SK-N-SH (cell line): Measurements from ENCODE around the gene TGFBR3. TPM values are rescaled to one million over a fixed set of nuclear protein-coding genes. Genes with fewer than 3 reads are reported as not detected.

Source experiments
- CTCF ChIA-PET: fragments of 300-600, 350-600 bp; formaldehyde crosslinking; extraction: SDS; loops from one replicate; lab custom pipeline; 2021; lab: Yijun Ruan, JAX
- POLR2A ChIA-PET: fragments of 350-600 bp; sonication (Branson Sonifier 250); formaldehyde crosslinking; extraction: SDS; loops from one replicate; lab custom pipeline; 2020; ENCODE audit warnings: antibody characterized with exemption, inconsistent platforms; lab: Yijun Ruan, JAX
- DNase-seq: peaks from one replicate; pipeline ENCODE4 v3.0.0; 2012
- H2AFZ ChIP-seq: fragments of 200-600 bp; sonication (generic); 2 replicates; pipeline ENCODE4 v1.8.1; 2016; ENCODE audit warnings: antibody characterized with exemption, mild to moderate bottlenecking, low read depth
- H3F3A ChIP-seq: fragments of 200-600 bp; sonication (generic); replicated peaks from 2 replicates; pipeline ENCODE3; 2016; ENCODE audit warnings: antibody characterized with exemption, mild to moderate bottlenecking; ENCODE audit not compliant: insufficient read depth
- H3K27ac ChIP-seq, 2 experiments: fragments of 200-500 bp in 1 of 2; fragments of 200-600 bp in 1 of 2; sonication (Bioruptor generic) in 1 of 2; sonication (generic), shearing (Covaris generic) in 1 of 2; 2 replicates each; pipeline versions ENCODE4 v1.5.1 to v1.6.1; 2014 to 2016; ENCODE audit warnings: low read depth in 2 of 2, inconsistent platforms in 1 of 2, low read length in 1 of 2, mild to moderate bottlenecking in 1 of 2, mixed read lengths in 1 of 2
- H3K27me3 ChIP-seq: fragments of 200-600 bp; sonication (generic), shearing (Covaris generic); 2 replicates; pipeline ENCODE4 v1.6.1; 2016; ENCODE audit warnings: mixed run types; ENCODE audit not compliant: insufficient read depth
- H3K36me3 ChIP-seq, 2 experiments: fragments of 200-500 bp in 1 of 2; fragments of 200-600 bp in 1 of 2; sonication (Bioruptor generic) in 1 of 2; sonication (generic) in 1 of 2; replicated peaks in 1 of 2; 2 replicates each; pipeline versions ENCODE3 to v1.5.1; 2014 to 2016; ENCODE audit warnings: low read length in 1 of 2, mild to moderate bottlenecking in 1 of 2; ENCODE audit not compliant: insufficient read depth in 2 of 2, control insufficient read depth in 1 of 2
- H3K4me1 ChIP-seq, 2 experiments: fragments of 200-500 bp in 1 of 2; fragments of 200-600 bp in 1 of 2; sonication (Bioruptor generic) in 1 of 2; sonication (generic), shearing (Covaris generic) in 1 of 2; 2 replicates each; pipeline versions ENCODE4 v1.5.1 to v1.6.1; 2014 to 2016; ENCODE audit warnings: low read depth in 1 of 2, low read length in 1 of 2, mixed run types in 1 of 2; ENCODE audit not compliant: insufficient read depth in 2 of 2, control insufficient read depth in 1 of 2
- H3K4me2 ChIP-seq: fragments of 200-600 bp; sonication (generic), shearing (Covaris generic); 2 replicates; pipeline ENCODE4 v1.6.1; 2017; ENCODE audit warnings: mixed run types
- H3K4me3 ChIP-seq, 2 experiments: fragments of 200-500 bp in 1 of 2; fragments of 200-600 bp in 1 of 2; sonication (Bioruptor generic) in 1 of 2; sonication (generic), shearing (Covaris generic) in 1 of 2; 2 replicates each; pipeline versions ENCODE4 v1.5.1 to v1.8.1; 2014 to 2016; ENCODE audit warnings: low read depth in 2 of 2, inconsistent platforms in 1 of 2, low read length in 1 of 2, mild to moderate bottlenecking in 1 of 2, mixed read lengths in 1 of 2, moderate library complexity in 1 of 2
- H3K79me2 ChIP-seq: fragments of 200-600 bp; sonication (generic); 2 replicates; pipeline ENCODE4 v1.8.1; 2017; ENCODE audit warnings: mild to moderate bottlenecking; ENCODE audit not compliant: insufficient read depth
- H3K9ac ChIP-seq: fragments of 200-600 bp; sonication (generic); 2 replicates; pipeline ENCODE4 v1.6.1; 2017; ENCODE audit warnings: mixed run types
- H3K9me2 ChIP-seq: fragments of 200-600 bp; sonication (generic); 2 replicates; pipeline ENCODE4 v1.6.1; 2017; ENCODE audit warnings: mixed run types
- H3K9me3 ChIP-seq: fragments of 200-600 bp; sonication (generic); 2 replicates; pipeline ENCODE4 v1.6.1; 2017; ENCODE audit warnings: mixed run types, mild to moderate bottlenecking, moderate library complexity
- H4K20me1 ChIP-seq: fragments of 200-600 bp; sonication (generic); 2 replicates; pipeline ENCODE4 v1.6.1; 2017; ENCODE audit warnings: mild to moderate bottlenecking, mixed run types; ENCODE audit not compliant: insufficient read depth
- CHD2 ChIP-seq: fragments of 150-350 bp; IDR thresholded peaks from 2 replicates; pipeline ENCODE4 v1.6.1; 2018; ENCODE audit warnings: low read length; ENCODE audit not compliant: partially characterized antibody
- EZH2phosphoT487 ChIP-seq: fragments of 200-600 bp; sonication (generic); IDR thresholded peaks from 2 replicates; pipeline ENCODE4 v1.6.1; 2017; ENCODE audit warnings: low read depth, mixed run types, mild to moderate bottlenecking, antibody characterized with exemption, moderate library complexity, borderline replicate concordance
- FOSL2 ChIP-seq: IDR thresholded peaks from 2 replicates; pipeline ENCODE4 v1.4.0; 2012; ENCODE audit warnings: low read depth, mild to moderate bottlenecking, moderate library complexity, borderline replicate concordance
- FOXJ3 ChIP-seq: sonication (generic); formaldehyde crosslinking; IDR thresholded peaks from 2 replicates; pipeline ENCODE4 v1.5.1; 2020; ENCODE audit warnings: mild to moderate bottlenecking, missing genetic modification reagents
- FOXM1 ChIP-seq: IDR thresholded peaks from 2 replicates; pipeline ENCODE4 v1.4.0; 2012; ENCODE audit warnings: low read depth, mild to moderate bottlenecking
- MEF2A ChIP-seq: IDR thresholded peaks from 2 replicates; pipeline ENCODE4 v1.4.0; 2012; ENCODE audit warnings: low read depth, borderline replicate concordance
- NFIC ChIP-seq: IDR thresholded peaks from 2 replicates; pipeline ENCODE4 v1.4.0; 2012; ENCODE audit warnings: borderline replicate concordance
- NRF1 ChIP-seq: IDR thresholded peaks from 2 replicates; pipeline ENCODE4 v1.6.1; 2012; ENCODE audit warnings: low read depth, mild to moderate bottlenecking, low read length
- RAD21 ChIP-seq: IDR thresholded peaks from 2 replicates; pipeline ENCODE4 v1.6.1; 2012; ENCODE audit warnings: mild to moderate bottlenecking, low read length
- RFX5 ChIP-seq: IDR thresholded peaks from 2 replicates; pipeline ENCODE4 v1.6.1; 2012; ENCODE audit warnings: mild to moderate bottlenecking, improper control_type of control experiment, low read length
- SMC3 ChIP-seq: IDR thresholded peaks from 2 replicates; pipeline ENCODE4 v1.6.1; 2012; ENCODE audit warnings: low read depth, low read length, improper control_type of control experiment
- TAF1 ChIP-seq: IDR thresholded peaks from 2 replicates; pipeline ENCODE4 v1.6.1; 2012; ENCODE audit warnings: low read depth, mild to moderate bottlenecking, low read length, moderate library complexity, borderline replicate concordance
- TCF12 ChIP-seq: IDR thresholded peaks from 2 replicates; pipeline ENCODE4 v1.4.0; 2012
- TEAD4 ChIP-seq: IDR thresholded peaks from 2 replicates; pipeline ENCODE4 v1.4.0; 2012; ENCODE audit warnings: mild to moderate bottlenecking, borderline replicate concordance; ENCODE audit not compliant: insufficient read depth
- YY1 ChIP-seq: IDR thresholded peaks from 2 replicates; pipeline ENCODE4 v1.4.0; 2012; ENCODE audit warnings: low read depth, mild to moderate bottlenecking
- WGBS: methylation state at CpG from one replicate; pipeline ENCODE4 v1.1.6; 2017; ENCODE audit warnings: low lambda C conversion rate; 5-methylcytosine and 5-hydroxymethylcytosine counted together
- polyA plus RNA-seq, 3 experiments: library from polyadenylated mRNA; depleted of rRNA; stranded (reverse); fragments of >200 nt; gene quantifications; 2 replicates each; pipeline ENCODE4 v1.2.3, GENCODE V29; 2012
- TF ChIP-seq, protein P1 (sequence below): fragments of 150-350 bp; IDR thresholded peaks from 2 replicates; pipeline ENCODE4 v1.6.1; 2016; ENCODE audit warnings: mild to moderate bottlenecking, low read depth, low read length
- TF ChIP-seq, protein P2 (sequence below): IDR thresholded peaks from 2 replicates; pipeline ENCODE4; 2012
- TF ChIP-seq, protein P3 (sequence below): IDR thresholded peaks from 2 replicates; pipeline ENCODE4 v1.4.0; 2012; ENCODE audit warnings: low read depth

The TGFBR3 gene
- polyA plus RNA-seq, 1 of the 3 experiments (the other 2 are of a cell fraction): 0.07 TPM

DNA sequence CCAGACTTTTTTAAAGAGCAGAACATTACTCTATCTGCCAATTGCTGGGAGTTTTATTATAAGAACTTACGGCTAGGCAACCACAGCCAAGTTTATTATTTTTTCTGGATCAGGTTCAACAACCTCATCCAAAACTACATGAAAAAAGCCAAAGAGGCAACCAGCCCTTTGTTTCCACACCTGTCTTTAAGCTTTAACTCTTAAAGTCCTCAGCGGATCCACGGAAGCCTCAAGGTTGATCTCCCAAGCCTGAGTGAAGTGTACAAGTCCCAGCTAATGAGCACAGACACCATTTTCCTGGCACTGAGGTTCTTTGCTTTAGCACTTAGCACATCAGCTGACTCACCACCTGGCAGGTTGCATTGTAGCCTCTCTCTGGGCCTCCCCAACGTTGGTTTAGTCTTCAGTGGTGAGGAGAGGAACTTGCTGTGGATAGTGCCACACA, 143.1 kb downstream of the TGFBR3 start (continued):
- TF ChIP-seq, protein P1, sequence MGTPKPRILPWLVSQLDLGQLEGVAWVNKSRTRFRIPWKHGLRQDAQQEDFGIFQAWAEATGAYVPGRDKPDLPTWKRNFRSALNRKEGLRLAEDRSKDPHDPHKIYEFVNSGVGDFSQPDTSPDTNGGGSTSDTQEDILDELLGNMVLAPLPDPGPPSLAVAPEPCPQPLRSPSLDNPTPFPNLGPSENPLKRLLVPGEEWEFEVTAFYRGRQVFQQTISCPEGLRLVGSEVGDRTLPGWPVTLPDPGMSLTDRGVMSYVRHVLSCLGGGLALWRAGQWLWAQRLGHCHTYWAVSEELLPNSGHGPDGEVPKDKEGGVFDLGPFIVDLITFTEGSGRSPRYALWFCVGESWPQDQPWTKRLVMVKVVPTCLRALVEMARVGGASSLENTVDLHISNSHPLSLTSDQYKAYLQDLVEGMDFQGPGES: no peak
- TF ChIP-seq YY1: no peak
- TF ChIP-seq FOXM1: no peak
- no peak for TF ChIP-seq TAF1
- TF ChIP-seq, protein P2, sequence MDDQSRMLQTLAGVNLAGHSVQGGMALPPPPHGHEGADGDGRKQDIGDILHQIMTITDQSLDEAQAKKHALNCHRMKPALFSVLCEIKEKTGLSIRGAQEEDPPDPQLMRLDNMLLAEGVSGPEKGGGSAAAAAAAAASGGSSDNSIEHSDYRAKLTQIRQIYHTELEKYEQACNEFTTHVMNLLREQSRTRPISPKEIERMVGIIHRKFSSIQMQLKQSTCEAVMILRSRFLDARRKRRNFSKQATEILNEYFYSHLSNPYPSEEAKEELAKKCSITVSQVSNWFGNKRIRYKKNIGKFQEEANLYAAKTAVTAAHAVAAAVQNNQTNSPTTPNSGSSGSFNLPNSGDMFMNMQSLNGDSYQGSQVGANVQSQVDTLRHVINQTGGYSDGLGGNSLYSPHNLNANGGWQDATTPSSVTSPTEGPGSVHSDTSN: no peak

DNA sequence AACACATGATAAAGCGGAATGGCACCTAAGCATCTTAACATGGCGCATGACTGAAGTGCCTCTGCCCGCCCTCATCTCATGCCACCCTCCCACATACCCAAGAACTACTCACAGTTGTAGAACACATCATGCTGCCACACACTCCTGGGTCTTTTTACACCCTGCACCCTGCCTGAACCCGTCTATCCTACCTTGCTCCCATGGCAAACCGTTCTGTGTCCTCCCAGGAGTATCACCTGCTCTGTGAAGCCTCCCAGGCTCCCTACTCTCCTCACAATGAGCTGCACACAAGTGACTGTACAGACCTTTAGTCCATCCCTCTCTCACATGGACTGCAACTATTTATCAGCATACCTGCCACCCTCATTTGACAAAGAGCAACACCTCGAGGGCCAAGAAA, 144.0 kb downstream of the TGFBR3 start:
- Histone ChIP-seq H2AFZ (no peak overlapping the region), H3K36me3 (no peaks in the 10 kb centered on the region), H3K4me1 (no peaks in the 10 kb centered on the region), H3F3A (no peaks in the 10 kb centered on the region), H3K27ac (no peak overlapping the region), H3K9me2 (no peaks in the 10 kb centered on the region), H3K4me2 (no peak overlapping the region), H3K4me3 (no peak overlapping the region), H3K9me3 (no peaks in the 10 kb centered on the region), H3K27me3 (peaks cover 6% of the 10 kb centered on the region; the same call in 1 of the 2 replicates), H4K20me1 (no peaks in the 10 kb centered on the region)
- no peak for DNase-seq
- TF ChIP-seq NRF1: no peak
- no peak for TF ChIP-seq EZH2phosphoT487
- no peak for TF ChIP-seq SMC3
- TF ChIP-seq NFIC: no peak
- TF ChIP-seq, protein P3, sequence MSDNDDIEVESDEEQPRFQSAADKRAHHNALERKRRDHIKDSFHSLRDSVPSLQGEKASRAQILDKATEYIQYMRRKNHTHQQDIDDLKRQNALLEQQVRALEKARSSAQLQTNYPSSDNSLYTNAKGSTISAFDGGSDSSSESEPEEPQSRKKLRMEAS: no peak
- no peak for TF ChIP-seq FOXM1
- no peak for TF ChIP-seq TCF12
- no peak for TF ChIP-seq TAF1
- no peak for TF ChIP-seq FOXJ3 (CRISPR knock-in tag)
- no peak for TF ChIP-seq MEF2A
- TF ChIP-seq RAD21: no peak
- TF ChIP-seq CHD2: no peak
- no peak for TF ChIP-seq FOSL2
- no peak for TF ChIP-seq RFX5
- no peak for TF ChIP-seq TEAD4
- TF ChIP-seq, all 33 proteins: peak for 0
- Histone ChIP-seq H3K9ac (no peak overlapping the region), H3K79me2 (no peaks in the 10 kb centered on the region)
- 19% methylated on average over 6 of the region's 6 CpGs for WGBS
- ChIA-PET POLR2A (no interaction called here), CTCF (no interaction called here)
